ENCODE measurements around the gene IL13RA2.

IL13RA2 gene

DNA sequence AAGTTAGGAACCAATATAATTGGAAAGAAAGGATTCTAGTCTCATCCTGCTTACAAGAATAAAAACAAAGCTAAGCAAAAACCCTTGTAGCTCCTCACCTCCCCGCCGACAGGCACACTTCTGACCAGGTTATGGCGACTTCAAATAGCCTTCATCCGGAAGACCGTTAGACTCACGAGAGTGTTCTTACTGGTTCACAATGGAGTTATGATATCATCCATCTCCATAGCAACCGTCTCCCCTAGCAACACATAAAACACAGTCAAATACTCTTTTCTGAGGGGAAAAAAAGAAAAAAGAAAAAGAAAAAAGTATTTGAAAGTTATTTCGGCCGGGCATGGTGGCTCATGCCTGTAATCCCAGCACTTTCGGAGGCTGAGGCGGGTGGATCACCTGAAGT is at the start of gene IL13RA2:
IL13RA2 (minus strand) TSS at position 162 of the 400 bp plus-strand sequence. CDS start 347 bp downstream, outside the sequence.
- DNase-seq (ENCODE audit: low read depth in 2 of 2) = no peak

DNA sequence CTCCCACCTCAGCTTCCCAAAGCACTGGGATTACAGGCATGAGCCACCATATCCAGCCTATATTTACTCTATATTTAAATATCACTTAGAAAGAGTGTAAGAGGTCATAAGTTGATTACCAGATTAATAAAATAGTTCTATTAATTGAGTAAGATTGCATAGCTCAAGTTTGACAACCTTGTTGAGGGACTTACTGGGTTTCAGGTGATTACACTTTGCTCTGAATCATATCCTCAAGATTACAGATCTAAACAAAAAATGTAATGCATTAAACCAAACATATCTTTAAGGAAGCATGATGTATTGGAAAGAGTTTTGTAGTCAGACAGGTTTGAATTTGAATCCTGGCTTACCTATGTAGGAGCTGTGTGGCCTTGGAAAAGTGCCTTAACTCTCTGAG is 47.9 kb upstream of the IL13RA2 start:
- no peak for DNase-seq (ENCODE audit: low read depth in 2 of 2)

GRCh38 chrX:115060013-115060412 is 42.6 kb upstream of the IL13RA2 start:
- DNase-seq (ENCODE audit: low read depth in 2 of 2) = no peak

GRCh38 chrX:115058276-115058675 is 40.9 kb upstream of the IL13RA2 start:
- DNase-seq (ENCODE audit: low read depth in 2 of 2) = no peak

- no peak for DNase-seq (ENCODE audit: low read depth in 2 of 2)
Observed at GRCh38 chrX:115054876-115055275, 37.5 kb upstream of the IL13RA2 start.

DNA sequence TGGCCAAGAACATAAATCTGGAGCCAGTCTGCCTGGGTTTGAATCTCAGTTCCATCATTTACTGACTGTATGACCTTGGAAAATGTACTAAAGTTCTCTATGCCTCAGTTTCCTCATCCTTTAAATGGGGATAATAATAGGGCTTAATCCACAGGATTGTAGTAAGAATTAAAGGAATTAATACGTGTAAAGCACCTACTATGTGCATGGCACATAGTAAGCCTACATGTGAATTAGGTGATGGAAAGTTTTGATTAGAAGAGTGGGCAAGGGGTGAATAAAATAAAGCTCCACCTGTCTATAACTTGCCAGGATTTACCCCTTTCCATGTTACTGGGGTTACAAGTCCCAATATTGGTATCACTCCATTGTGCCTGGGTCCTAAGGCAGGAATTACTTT is 35.8 kb upstream of the IL13RA2 start:
- DNase-seq (ENCODE audit: low read depth in 2 of 2) = no peak

DNA sequence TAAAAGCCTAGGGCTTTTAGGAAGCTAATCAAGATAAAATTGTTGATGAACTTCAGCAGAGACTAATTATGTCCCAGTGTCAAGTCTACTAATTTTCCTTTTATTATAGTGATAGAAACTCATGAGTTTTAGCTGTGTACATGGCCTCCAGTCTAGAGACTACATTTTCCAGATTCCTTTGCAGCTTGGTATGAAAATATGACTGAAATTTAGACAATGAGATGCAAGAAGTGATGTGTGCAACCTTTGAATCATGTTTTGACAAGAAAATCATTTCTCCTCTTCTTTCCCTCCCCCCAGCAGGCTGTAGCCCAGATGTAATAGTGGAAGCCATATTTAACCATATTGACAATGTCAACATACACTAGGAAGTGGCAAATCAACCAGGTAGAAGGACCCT is 30.3 kb upstream of the IL13RA2 start:
- DNase-seq (ENCODE audit: low read depth in 2 of 2) = no peak

- no peak for DNase-seq (ENCODE audit: low read depth in 2 of 2)
Observed at GRCh38 chrX:115047181-115047580, 29.8 kb upstream of the IL13RA2 start.

DNA sequence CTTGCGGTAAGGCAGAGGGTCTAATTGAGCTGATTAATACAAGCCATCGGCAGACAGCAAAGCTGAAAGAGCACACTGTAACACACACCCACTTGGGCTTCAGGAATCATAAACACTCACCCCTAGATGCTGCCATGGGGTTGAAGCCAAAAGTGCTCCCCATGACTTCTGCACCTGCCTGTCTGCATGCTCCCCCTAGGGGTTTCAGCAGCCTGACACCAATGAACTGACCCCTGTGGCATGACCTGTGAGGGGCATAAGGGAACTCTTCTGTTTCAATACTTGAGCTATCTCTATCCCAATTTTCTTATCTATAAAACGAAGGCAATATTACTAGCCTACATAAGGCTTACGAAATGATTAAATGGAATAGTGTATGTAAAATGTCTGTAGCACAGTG is 23.0 kb upstream of the IL13RA2 start:
- no peak for DNase-seq (ENCODE audit: low read depth in 2 of 2)

GRCh38 chrX:115038406-115038805 is 21.0 kb upstream of the IL13RA2 start:
- DNase-seq (ENCODE audit: low read depth in 2 of 2) = no peak

- no peak for DNase-seq (ENCODE audit: low read depth in 2 of 2)
Observed at GRCh38 chrX:115036029-115036428, 18.6 kb upstream of the IL13RA2 start.

DNA sequence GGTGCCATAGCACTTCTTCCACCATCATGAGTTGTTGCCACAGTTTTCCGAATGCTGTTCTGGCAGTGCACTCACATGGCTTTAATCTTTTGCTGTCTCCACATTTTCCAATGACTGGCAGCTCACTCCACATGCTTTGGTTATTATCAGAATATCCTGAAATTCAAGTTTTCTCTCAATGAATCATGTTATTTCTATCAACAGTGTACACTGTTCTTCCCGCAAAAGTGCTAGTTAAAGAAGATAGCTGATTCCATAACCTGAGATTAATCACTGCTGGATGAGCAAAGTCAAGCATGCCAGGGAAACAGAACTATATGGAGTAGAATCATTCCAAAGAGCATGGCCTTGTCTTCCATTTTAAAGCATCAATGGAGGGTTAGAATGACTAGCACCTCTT is 14.6 kb upstream of the IL13RA2 start:
- no peak for DNase-seq (ENCODE audit: low read depth in 2 of 2)

GRCh38 chrX:115030625-115031024 is 13.2 kb upstream of the IL13RA2 start:
- no peak for DNase-seq (ENCODE audit: low read depth in 2 of 2)

GRCh38 chrX:115029869-115030570 is 12.6 kb upstream of the IL13RA2 start:
- DNase-seq (ENCODE audit: low read depth in 2 of 2) = no peak

DNA sequence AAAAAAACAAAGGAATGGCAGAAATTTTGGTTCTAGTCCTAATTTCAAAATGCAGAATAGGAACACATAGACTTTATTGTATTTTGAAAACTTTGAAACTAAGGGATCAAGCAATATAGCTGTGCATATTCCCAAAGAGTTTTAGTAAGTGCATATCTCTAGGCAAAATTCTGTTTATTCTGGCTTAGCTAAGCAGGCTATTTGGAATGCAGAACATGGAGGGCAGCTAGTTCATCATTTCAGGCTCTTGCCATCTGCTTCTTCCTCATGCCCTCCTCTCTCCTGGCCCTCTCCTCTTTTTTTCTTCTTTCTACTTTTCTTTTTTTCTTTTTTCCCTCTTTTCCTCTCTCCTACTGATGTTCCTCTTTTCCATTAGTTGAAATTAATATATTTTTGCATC is 12.0 kb upstream of the IL13RA2 start:
- no peak for DNase-seq (ENCODE audit: low read depth in 2 of 2)

GRCh38 chrX:115023811-115024210 is 6.4 kb upstream of the IL13RA2 start:
- no peak for DNase-seq (ENCODE audit: low read depth in 2 of 2)

- DNase-seq (ENCODE audit: low read depth in 2 of 2) = no peak
Observed at GRCh38 chrX:115023139-115023538, 5.7 kb upstream of the IL13RA2 start.

GRCh38 chrX:115021121-115021520 is 3.7 kb upstream of the IL13RA2 start:
- no peak for DNase-seq (ENCODE audit: low read depth in 2 of 2)

DNA sequence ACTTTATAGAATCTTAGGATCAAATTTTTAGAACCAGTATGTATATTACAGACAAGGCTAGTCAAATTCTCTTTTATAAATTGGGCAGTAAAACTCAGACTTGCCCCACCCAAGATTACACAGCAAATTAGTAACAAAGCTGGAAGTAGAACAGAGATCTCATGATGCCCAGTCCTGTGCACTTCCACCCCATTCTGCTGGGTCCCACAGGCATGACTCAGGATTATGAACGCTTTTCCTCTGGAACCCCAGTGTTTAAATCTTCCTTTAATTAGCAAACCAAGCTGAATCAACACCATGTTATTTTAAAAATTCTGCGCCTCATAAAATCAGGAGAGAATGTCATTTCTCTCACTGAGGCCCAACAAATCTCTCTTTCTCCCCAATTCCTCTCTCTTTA is 1.5 kb upstream of the IL13RA2 start:
- no peak for DNase-seq (ENCODE audit: low read depth in 2 of 2)

DNA sequence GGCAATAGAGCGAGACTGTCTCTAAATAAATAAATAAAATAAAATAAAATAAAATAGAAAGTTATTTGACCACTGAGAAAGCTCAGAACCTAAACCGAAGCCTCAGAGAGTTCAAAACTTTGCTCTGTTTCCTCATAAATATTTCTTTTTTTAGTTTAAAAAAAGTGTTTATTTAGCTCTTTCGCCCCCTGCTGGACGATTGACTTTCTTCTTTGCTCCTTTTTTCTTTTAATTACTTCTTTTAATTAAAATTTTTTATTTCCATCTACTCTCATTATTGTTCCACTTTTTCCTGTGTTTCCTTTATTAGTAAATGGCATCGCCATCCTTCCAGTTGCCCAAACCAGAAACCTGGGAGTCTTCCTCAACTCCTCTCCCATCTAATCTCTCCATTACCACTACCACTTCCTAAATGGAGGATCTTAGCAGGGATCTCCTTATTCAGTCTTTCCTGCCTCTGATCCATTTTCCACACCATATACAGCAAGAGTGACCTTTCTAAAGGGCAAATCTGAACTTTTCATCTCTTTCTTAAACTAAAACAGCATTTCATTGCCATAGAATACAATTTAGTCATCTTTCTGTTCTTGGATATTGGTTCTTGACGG is 728 bp upstream of the IL13RA2 start:
- DNase-seq (ENCODE audit: low read depth in 2 of 2) = no peak

DNA sequence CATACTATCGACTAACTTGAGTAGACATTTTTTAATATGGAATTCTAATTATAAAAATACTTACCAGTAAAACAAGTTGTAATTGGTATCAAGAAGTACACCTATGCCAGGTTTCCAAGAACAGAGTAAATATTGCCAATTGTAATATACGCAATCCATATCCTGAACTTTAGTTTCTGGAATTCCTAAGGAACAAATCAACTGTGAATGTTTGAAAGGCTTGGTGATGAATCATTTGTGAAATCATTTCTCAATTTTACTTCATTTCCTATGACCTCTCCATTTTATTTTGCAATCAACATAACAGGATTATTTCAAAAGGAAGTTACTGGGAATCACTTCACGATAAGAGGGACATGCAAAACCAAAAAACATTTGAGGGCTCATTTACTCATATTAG is 3.7 kb downstream of the IL13RA2 start:
- DNase-seq (ENCODE audit: low read depth in 2 of 2) = no peak

DNA sequence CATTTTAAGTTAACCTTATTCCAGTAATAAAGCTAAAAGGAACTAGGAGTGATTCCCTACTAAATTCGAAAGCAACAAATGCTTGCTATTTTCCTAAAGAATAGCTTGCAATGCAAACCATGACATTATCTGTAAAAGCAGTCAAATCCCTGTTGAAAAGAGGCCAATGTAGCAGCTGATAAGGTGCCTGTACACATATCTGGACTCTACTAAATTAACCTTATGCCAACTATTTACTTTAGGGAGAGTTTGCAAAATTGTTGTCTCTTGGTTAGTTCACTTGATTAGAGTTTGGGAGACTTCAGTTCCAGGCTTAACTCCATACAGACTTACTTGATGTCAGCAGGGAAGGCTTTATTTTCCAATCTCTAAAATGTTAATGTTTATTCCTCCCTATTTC is 6.0 kb downstream of the IL13RA2 start:
- DNase-seq (ENCODE audit: low read depth in 2 of 2) = no peak

GRCh38 chrX:114999906-115000305 is 17.5 kb downstream of the IL13RA2 start:
- no peak for DNase-seq (ENCODE audit: low read depth in 2 of 2)

DNA sequence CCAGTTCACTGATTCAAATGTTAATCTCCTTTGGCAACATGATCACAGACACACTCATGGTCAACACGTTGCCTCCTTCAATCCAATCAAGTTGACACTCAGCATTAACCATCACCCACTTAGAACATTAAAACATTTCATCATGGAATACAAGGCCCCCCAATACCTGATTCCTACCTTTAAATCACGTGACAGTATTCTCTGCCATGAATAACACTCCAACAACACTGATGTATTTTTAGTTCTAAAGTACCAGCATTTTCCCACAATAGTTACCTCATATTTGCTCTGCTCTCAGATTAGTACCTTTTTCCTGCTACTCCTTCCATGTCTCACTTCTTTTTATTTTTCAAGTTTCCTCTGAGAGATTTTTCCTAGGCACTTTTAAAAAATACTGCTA is 19.6 kb downstream of the IL13RA2 start:
- DNase-seq (ENCODE audit: low read depth in 2 of 2) = no peak
